Thoracic aorta (tissue), 2 donors: Measurements from ENCODE around the gene CCL20. TPM values are rescaled to one million over a fixed set of nuclear protein-coding genes. Genes with fewer than 3 reads are reported as not detected.

Experiments used
- ATAC-seq: fragments of 150-250 bp; one replicate; pipeline ENCODE4 v1.8.0; 2017; ENCODE audit warnings: low read depth; ENCODE audit not compliant: insufficient number of reproducible peaks, low FRiP score
- DNase-seq: peaks from one replicate; pipeline ENCODE4 v3.0.0-alpha.2; 2020; ENCODE audit warnings: low spot score
- H3K27ac ChIP-seq, 2 donors: fragments of 200-600 bp; sonication (generic); 1 replicate in 1 of 2; 2 replicates in 1 of 2; pipeline ENCODE4 v1.5.1; 2016; ENCODE audit warnings: mild to moderate bottlenecking in 2 of 2, moderate library complexity in 2 of 2
- H3K27me3 ChIP-seq: fragments of 200-600 bp; sonication (generic); replicated peaks from 2 replicates; pipeline ENCODE4 v1.6.0; 2016; ENCODE audit warnings: mild to moderate bottlenecking; ENCODE audit not compliant: insufficient read depth
- H3K36me3 ChIP-seq: fragments of 200-600 bp; sonication (generic); one replicate; pipeline ENCODE4 v1.5.1; 2016
- H3K4me1 ChIP-seq, 2 donors: fragments of 200-600 bp; sonication (generic); 1 replicate in 1 of 2; 2 replicates in 1 of 2; pipeline versions ENCODE4 v1.5.1 to v1.6.0; 2016; ENCODE audit warnings: low read depth in 2 of 2, mild to moderate bottlenecking in 1 of 2; ENCODE audit not compliant: control insufficient read depth in 1 of 2
- H3K4me3 ChIP-seq: fragments of 200-600 bp; sonication (generic); 2 replicates; pipeline ENCODE4 v1.5.1; 2016; ENCODE audit warnings: mild to moderate bottlenecking
- H3K9me3 ChIP-seq: fragments of 200-600 bp; sonication (generic); 2 replicates; pipeline ENCODE4 v1.5.1; 2016
- CTCF ChIP-seq: fragments of 200-600 bp; sonication (generic); IDR thresholded peaks from one replicate; pipeline ENCODE4 v1.5.1; 2019; ENCODE audit warnings: antibody characterized with exemption
- total RNA-seq, 2 donors: library from RNA; depleted of rRNA; stranded (reverse); fragments of >200 nt; gene quantifications; one replicate each; pipeline versions ENCODE4 v1.1.0 to v1.2.3, GENCODE V29; 2016

CCL20 gene
- total RNA-seq, 2 donors from 2014 or later = 12.1 TPM; not detected in 1

GRCh38 chr2:227824711-227825110, 11.1 kb downstream of the CCL20 start:
- ATAC-seq (no peak), DNase-seq (no peak)
- no peaks in the 10 kb centered on the region for H3K9me3 ChIP-seq
- no peaks in the 10 kb centered on the region for H3K4me1 ChIP-seq
- no peaks in the 10 kb centered on the region for H3K27me3 ChIP-seq
- no peaks in the 10 kb centered on the region for H3K36me3 ChIP-seq
- H3K4me3 ChIP-seq = no peak overlapping the region
- no peak for TF ChIP-seq CTCF
- no peak overlapping the region for H3K27ac ChIP-seq

GRCh38 chr2:227826019-227826521, 12.4 kb downstream of the CCL20 start:
- Histone ChIP-seq H3K9me3 (no peaks in the 10 kb centered on the region), H3K36me3 (no peaks in the 10 kb centered on the region), H3K4me3 (no peak overlapping the region), H3K27ac (no peak overlapping the region), H3K27me3 (no peaks in the 10 kb centered on the region), H3K4me1 (no peaks in the 10 kb centered on the region)
- TF ChIP-seq CTCF = no peak
- peak; percentile 12 for ATAC-seq
- DNase-seq = no peak

- H3K4me3 ChIP-seq = no peak overlapping the region
- no peak overlapping the region for H3K27ac ChIP-seq
- ATAC-seq = no peak
- H3K4me1 ChIP-seq = no peaks in the 10 kb centered on the region
- H3K36me3 ChIP-seq = no peaks in the 10 kb centered on the region
- no peaks in the 10 kb centered on the region for H3K9me3 ChIP-seq
- H3K27me3 ChIP-seq = no peaks in the 10 kb centered on the region
- no peak for DNase-seq
- no peak for TF ChIP-seq CTCF
Observed at GRCh38 chr2:227826563-227826962, 12.9 kb downstream of the CCL20 start.

- Histone ChIP-seq H3K4me1 (no peaks in the 10 kb centered on the region), H3K36me3 (no peaks in the 10 kb centered on the region), H3K9me3 (no peaks in the 10 kb centered on the region), H3K27me3 (no peaks in the 10 kb centered on the region), H3K4me3 (no peak overlapping the region), H3K27ac (no peak overlapping the region)
- ATAC-seq (no peak), DNase-seq (no peak)
- no peak for TF ChIP-seq CTCF
Observed at GRCh38 chr2:227827143-227827542, 13.5 kb downstream of the CCL20 start.

GRCh38 chr2:227828477-227828912, 14.9 kb downstream of the CCL20 start:
- ATAC-seq (no peak), DNase-seq (no peak)
- Histone ChIP-seq H3K27ac (no peak overlapping the region), H3K4me3 (no peak overlapping the region), H3K4me1 (no peaks in the 10 kb centered on the region), H3K36me3 (no peaks in the 10 kb centered on the region), H3K9me3 (no peaks in the 10 kb centered on the region), H3K27me3 (no peaks in the 10 kb centered on the region)
- no peak for TF ChIP-seq CTCF
